Ishikawa (cell line): ENCODE measurements around the gene CDKN2AIP.

ENCODE experiments used
- CEBPB ChIP-seq: IDR thresholded peaks from 2 replicates; pipeline ENCODE4 v1.6.1; 2012
- CREB1 ChIP-seq: IDR thresholded peaks from 2 replicates; pipeline ENCODE4 v1.6.1; 2012; ENCODE audit warnings: low read depth
- EGR1 ChIP-seq: IDR thresholded peaks from 2 replicates; pipeline ENCODE4 v1.6.1; 2012
- EP300 ChIP-seq: IDR thresholded peaks from 2 replicates; pipeline ENCODE4 v1.6.1; 2012; ENCODE audit warnings: borderline replicate concordance
- FOXM1 ChIP-seq: IDR thresholded peaks from 2 replicates; pipeline ENCODE4 v1.6.1; 2012; ENCODE audit warnings: low read depth, borderline replicate concordance
- MAX ChIP-seq: IDR thresholded peaks from 2 replicates; pipeline ENCODE4 v1.6.1; 2012
- NFIC ChIP-seq: IDR thresholded peaks from 2 replicates; pipeline ENCODE4 v1.6.1; 2012
- RAD21 ChIP-seq: IDR thresholded peaks from 2 replicates; pipeline ENCODE4 v1.6.1; 2012; ENCODE audit warnings: low read depth
- REST ChIP-seq: IDR thresholded peaks from 2 replicates; pipeline ENCODE4 v1.6.1; 2012; ENCODE audit warnings: low read depth, mild to moderate bottlenecking
- TAF1 ChIP-seq: IDR thresholded peaks from 2 replicates; pipeline ENCODE4 v1.6.1; 2012; ENCODE audit warnings: low read depth, mild to moderate bottlenecking
- TCF12 ChIP-seq: IDR thresholded peaks from 2 replicates; pipeline ENCODE4 v1.6.1; 2012; ENCODE audit warnings: low read depth
- TEAD4 ChIP-seq: IDR thresholded peaks from 2 replicates; pipeline ENCODE4 v1.6.1; 2012
- USF1 ChIP-seq: IDR thresholded peaks from 2 replicates; pipeline ENCODE4 v1.6.1; 2012
- YY1 ChIP-seq: IDR thresholded peaks from 2 replicates; pipeline ENCODE4 v1.6.1; 2012; ENCODE audit warnings: low read depth
- ZBTB7A ChIP-seq: IDR thresholded peaks from 2 replicates; pipeline ENCODE4 v1.6.1; 2012; ENCODE audit warnings: low read depth

The CDKN2AIP gene

GRCh38 chr4:183455431-183456195 lies 11.2 kb downstream of the CDKN2AIP start:
- TF ChIP-seq EP300, result no peak
- TF ChIP-seq TCF12, result no peak
- TF ChIP-seq TAF1, result no peak
- TF ChIP-seq TEAD4, result no peak
- no peak for TF ChIP-seq REST
- TF ChIP-seq CEBPB, result no peak
- no peak for TF ChIP-seq YY1
- no peak for TF ChIP-seq USF1
- no peak for TF ChIP-seq NFIC
- no peak for TF ChIP-seq RAD21
- no peak for TF ChIP-seq FOXM1
- TF ChIP-seq ZBTB7A, result no peak

- TF ChIP-seq TCF12 (no peak), ZBTB7A (no peak), RAD21 (no peak), EGR1 (no peak), USF1 (no peak)
Observed at GRCh38 chr4:183458005-183458404, 13.6 kb downstream of the CDKN2AIP start.

- TF ChIP-seq RAD21, result no peak
- TF ChIP-seq ZBTB7A, result no peak
- TF ChIP-seq TAF1, result no peak
- no peak for TF ChIP-seq CREB1
- TF ChIP-seq REST, result no peak
- TF ChIP-seq TCF12, result no peak
- TF ChIP-seq EP300, result no peak
- no peak for TF ChIP-seq YY1
- no peak for TF ChIP-seq CEBPB
- TF ChIP-seq FOXM1, result no peak
- no peak for TF ChIP-seq USF1
- no peak for TF ChIP-seq MAX
- TF ChIP-seq TEAD4, result no peak
- TF ChIP-seq EGR1, result no peak
- no peak for TF ChIP-seq NFIC
Observed at GRCh38 chr4:183467246-183467645, 22.8 kb downstream of the CDKN2AIP start.

- TF ChIP-seq CEBPB (no peak), MAX (no peak), USF1 (no peak), TAF1 (no peak), ZBTB7A (no peak), REST (no peak), RAD21 (no peak), EGR1 (no peak), TEAD4 (no peak), EP300 (no peak), YY1 (no peak)
Observed at GRCh38 chr4:183468210-183469095, 24.0 kb downstream of the CDKN2AIP start.
